HG03520 (cell line): ENCODE data around the gene C9orf85.
"Not testable (repeated sequence)": the region's sequence is repeated elsewhere in the genome, so short reads cannot be mapped to it uniquely, and the experiment has no call there.

Experiments used
- ATAC-seq: cut with Tn5 transposase; IDR thresholded peaks from one replicate; pipeline ENCODE4 v1.9.1; 2021; ENCODE audit warnings: mild to moderate bottlenecking, moderate library complexity; ENCODE audit not compliant: unreplicated experiment

The C9orf85 gene

GRCh38 chr9:71937898-71938297 lies 26.5 kb downstream of the C9orf85 start:
- no peak for ATAC-seq

GRCh38 chr9:71941060-71941568 lies 29.7 kb downstream of the C9orf85 start:
- no peak for ATAC-seq

GRCh38 chr9:71941998-71942567 lies 30.6 kb downstream of the C9orf85 start:
- ATAC-seq: no peak

GRCh38 chr9:71944754-71945375 lies 33.4 kb downstream of the C9orf85 start:
- ATAC-seq: no peak

GRCh38 chr9:71954652-71955051 lies 43.2 kb downstream of the C9orf85 start:
- not testable (repeated sequence) for ATAC-seq

- ATAC-seq: no peak
These were observed 44.0 kb downstream of the C9orf85 start for GRCh38 chr9:71955300-71955915.

- ATAC-seq: no peak
These were observed 50.9 kb downstream of the C9orf85 start for GRCh38 chr9:71962328-71962727.

GRCh38 chr9:71963471-71963996 lies 52.1 kb downstream of the C9orf85 start:
- ATAC-seq: not testable (repeated sequence)

- ATAC-seq: no peak
These were observed 54.0 kb downstream of the C9orf85 start for GRCh38 chr9:71965403-71965802.

- no peak for ATAC-seq
These were observed 55.2 kb downstream of the C9orf85 start for GRCh38 chr9:71966601-71967000.

GRCh38 chr9:71968541-71969090 lies 57.2 kb downstream of the C9orf85 start:
- no peak for ATAC-seq

- ATAC-seq: no peak
These were observed 64.4 kb downstream of the C9orf85 start for GRCh38 chr9:71975833-71976232.

- no peak for ATAC-seq
These were observed 65.6 kb downstream of the C9orf85 start for GRCh38 chr9:71977003-71977402.

- ATAC-seq: no peak
These were observed 69.1 kb downstream of the C9orf85 start for GRCh38 chr9:71980266-71981190.

GRCh38 chr9:71981944-71982343 lies 70.5 kb downstream of the C9orf85 start:
- ATAC-seq: no peak

GRCh38 chr9:71984403-71984802 lies 73.0 kb downstream of the C9orf85 start:
- ATAC-seq: no peak

- no peak for ATAC-seq
These were observed 73.4 kb downstream of the C9orf85 start for GRCh38 chr9:71984831-71985281.

- ATAC-seq: no peak
These were observed 74.0 kb downstream of the C9orf85 start for GRCh38 chr9:71985297-71985911.

- no peak for ATAC-seq
These were observed 75.5 kb downstream of the C9orf85 start for GRCh38 chr9:71986900-71987299.
